ENCODE results near the gene TP53I11.

TP53I11 gene

GRCh38 chr11:44970293-44970692 is 19.6 kb upstream of the TP53I11 start:
- peaks cover 0 to 7% (median 0%) of the 10 kb centered on the region in 5 donors for H3K4me1 ChIP-seq (ENCODE audit: control insufficient read depth in 5 of 5, insufficient read depth in 5 of 5, low read length in 5 of 5)

GRCh38 chr11:44969651-44970252 is 19.1 kb upstream of the TP53I11 start:
- no peak overlapping the region for H3K4me3 ChIP-seq (ENCODE audit: low read depth in 1 of 5, low read length in 5 of 5)
- no peak overlapping the region for H3K9ac ChIP-seq (ENCODE audit: low read length in 5 of 5)
- H3K4me1 ChIP-seq (ENCODE audit: control insufficient read depth in 5 of 5, insufficient read depth in 5 of 5, low read length in 5 of 5): peaks cover 0 to 7% (median 0%) of the 10 kb centered on the region in 5 donors
- H3K36me3 ChIP-seq (ENCODE audit: control insufficient read depth in 5 of 5, insufficient read depth in 5 of 5, low read length in 5 of 5): no peaks in the 10 kb centered on the region
- no peaks in the 10 kb centered on the region for H3K9me3 ChIP-seq (ENCODE audit: control insufficient read depth in 5 of 5, low read length in 5 of 5)
- no peak overlapping the region for H3K27ac ChIP-seq (ENCODE audit: low read depth, low read length)
- peaks cover 0 to 6% (median 0%) of the 10 kb centered on the region in 5 donors for H3K27me3 ChIP-seq (ENCODE audit: control insufficient read depth in 5 of 5, insufficient read depth in 4 of 5, low read length in 5 of 5)

More at GRCh38 chr11:44970293-44970692, 19.6 kb upstream of the TP53I11 start:
- H3K27me3 ChIP-seq (ENCODE audit: control insufficient read depth in 5 of 5, insufficient read depth in 4 of 5, low read length in 5 of 5): peaks cover 0 to 6% (median 0%) of the 10 kb centered on the region in 5 donors
- no peak overlapping the region for H3K4me3 ChIP-seq (ENCODE audit: low read depth in 1 of 5, low read length in 5 of 5)
- no peaks in the 10 kb centered on the region for H3K9me3 ChIP-seq (ENCODE audit: control insufficient read depth in 5 of 5, low read length in 5 of 5)
- H3K36me3 ChIP-seq (ENCODE audit: control insufficient read depth in 5 of 5, insufficient read depth in 5 of 5, low read length in 5 of 5): no peaks in the 10 kb centered on the region
- H3K27ac ChIP-seq (ENCODE audit: low read depth, low read length): no peak overlapping the region
- no peak overlapping the region for H3K9ac ChIP-seq (ENCODE audit: low read length in 5 of 5)

DNA sequence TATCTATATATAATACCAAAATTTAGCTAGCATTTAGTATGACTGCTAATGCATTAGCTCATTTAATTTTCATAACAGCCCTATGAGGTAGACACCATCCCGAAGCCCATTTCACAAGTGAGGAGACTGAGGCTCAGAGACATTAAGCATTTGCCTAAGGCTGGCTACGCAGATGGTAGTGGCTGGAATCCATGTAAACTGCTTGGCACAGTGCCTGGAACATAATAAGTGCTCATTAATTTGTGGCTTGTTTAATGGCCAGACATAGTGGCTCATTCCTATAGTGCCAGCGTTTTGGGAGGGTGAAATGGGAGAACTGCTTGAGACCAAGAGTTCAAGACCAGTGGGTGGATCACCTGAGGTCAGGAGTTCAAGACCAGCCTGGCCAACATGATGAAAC is 17.8 kb upstream of the TP53I11 start:
- Histone ChIP-seq H3K9me3 (ENCODE audit: control insufficient read depth in 5 of 5, low read length in 5 of 5) (no peaks in the 10 kb centered on the region), H3K4me1 (ENCODE audit: control insufficient read depth in 5 of 5, insufficient read depth in 5 of 5, low read length in 5 of 5) (no peaks in the 10 kb centered on the region), H3K27ac (ENCODE audit: low read depth, low read length) (no peak overlapping the region), H3K27me3 (ENCODE audit: control insufficient read depth in 5 of 5, insufficient read depth in 4 of 5, low read length in 5 of 5) (peaks cover 0 to 6% (median 0%) of the 10 kb centered on the region in 5 donors), H3K36me3 (ENCODE audit: control insufficient read depth in 5 of 5, insufficient read depth in 5 of 5, low read length in 5 of 5) (no peaks in the 10 kb centered on the region), H3K9ac (ENCODE audit: low read length in 5 of 5) (no peak overlapping the region), H3K4me3 (ENCODE audit: low read depth in 1 of 5, low read length in 5 of 5) (no peak overlapping the region)

DNA sequence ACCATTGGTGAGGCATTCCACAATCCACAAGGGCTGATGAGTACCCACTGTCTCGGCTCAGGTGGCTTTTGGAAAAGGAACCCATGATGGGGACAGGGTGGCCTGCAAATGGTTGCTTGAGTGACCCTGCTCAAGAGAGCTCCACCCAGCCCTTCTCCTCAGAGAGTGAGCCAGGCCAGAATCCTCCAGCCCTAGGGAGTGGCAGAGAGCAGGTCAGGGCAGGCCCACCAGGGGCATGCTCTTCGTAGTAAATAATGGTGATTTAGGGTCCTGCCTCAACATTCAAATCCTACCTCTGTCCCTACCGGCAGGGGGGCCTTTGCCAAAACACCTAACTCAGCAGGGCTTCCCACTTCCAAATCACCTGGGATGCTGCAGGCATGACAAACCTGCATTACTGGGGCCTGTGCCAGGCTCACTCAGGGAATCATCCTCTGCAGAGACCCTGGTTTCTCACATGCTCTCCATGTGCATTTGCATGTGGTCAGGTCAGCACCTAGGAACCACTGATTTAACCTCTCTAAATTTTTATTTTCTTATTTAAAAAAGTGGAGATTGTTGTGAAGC is 17.3 kb upstream of the TP53I11 start:
- H3K27ac ChIP-seq (ENCODE audit: low read depth, low read length): no peak overlapping the region

DNA sequence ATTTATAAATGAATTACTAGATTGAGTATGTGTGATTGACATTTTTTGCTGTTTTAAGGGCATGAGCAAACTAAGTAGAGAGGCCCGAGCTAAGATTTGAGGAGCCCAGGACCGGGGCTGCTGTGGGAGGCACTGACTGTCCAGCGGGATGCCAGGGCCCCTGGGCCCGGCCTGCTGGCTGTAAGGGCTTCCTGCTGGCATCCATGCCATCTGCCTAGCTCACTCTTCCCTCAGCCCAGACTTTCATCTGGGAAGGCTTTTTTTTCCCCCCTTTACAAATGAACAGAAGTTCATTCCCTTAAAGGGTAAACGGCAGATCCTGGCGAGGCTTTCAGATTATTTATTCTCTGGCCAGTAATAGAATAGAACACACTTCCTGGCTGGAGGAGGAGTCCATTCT is 16.0 kb upstream of the TP53I11 start:
- H3K9me3 ChIP-seq (ENCODE audit: control insufficient read depth in 5 of 5, low read length in 5 of 5): no peaks in the 10 kb centered on the region
- H3K27ac ChIP-seq (ENCODE audit: low read depth, low read length): no peak overlapping the region
- H3K4me3 ChIP-seq (ENCODE audit: low read depth in 1 of 5, low read length in 5 of 5): no peak overlapping the region
- H3K27me3 ChIP-seq (ENCODE audit: control insufficient read depth in 5 of 5, insufficient read depth in 4 of 5, low read length in 5 of 5): no peaks in the 10 kb centered on the region
- H3K9ac ChIP-seq (ENCODE audit: low read length in 5 of 5): no peak overlapping the region
- H3K36me3 ChIP-seq (ENCODE audit: control insufficient read depth in 5 of 5, insufficient read depth in 5 of 5, low read length in 5 of 5): no peaks in the 10 kb centered on the region
- H3K4me1 ChIP-seq (ENCODE audit: control insufficient read depth in 5 of 5, insufficient read depth in 5 of 5, low read length in 5 of 5): no peaks in the 10 kb centered on the region

More for the DNA sequence above, 17.3 kb upstream of the TP53I11 start:
- H3K36me3 ChIP-seq (ENCODE audit: control insufficient read depth in 5 of 5, insufficient read depth in 5 of 5, low read length in 5 of 5): no peaks in the 10 kb centered on the region
- H3K4me3 ChIP-seq (ENCODE audit: low read depth in 1 of 5, low read length in 5 of 5): no peak overlapping the region
- H3K27me3 ChIP-seq (ENCODE audit: control insufficient read depth in 5 of 5, insufficient read depth in 4 of 5, low read length in 5 of 5): peaks cover 0 to 6% (median 0%) of the 10 kb centered on the region in 5 donors
- H3K9me3 ChIP-seq (ENCODE audit: control insufficient read depth in 5 of 5, low read length in 5 of 5): no peaks in the 10 kb centered on the region
- H3K9ac ChIP-seq (ENCODE audit: low read length in 5 of 5): no peak overlapping the region
- H3K4me1 ChIP-seq (ENCODE audit: control insufficient read depth in 5 of 5, insufficient read depth in 5 of 5, low read length in 5 of 5): no peaks in the 10 kb centered on the region

DNA sequence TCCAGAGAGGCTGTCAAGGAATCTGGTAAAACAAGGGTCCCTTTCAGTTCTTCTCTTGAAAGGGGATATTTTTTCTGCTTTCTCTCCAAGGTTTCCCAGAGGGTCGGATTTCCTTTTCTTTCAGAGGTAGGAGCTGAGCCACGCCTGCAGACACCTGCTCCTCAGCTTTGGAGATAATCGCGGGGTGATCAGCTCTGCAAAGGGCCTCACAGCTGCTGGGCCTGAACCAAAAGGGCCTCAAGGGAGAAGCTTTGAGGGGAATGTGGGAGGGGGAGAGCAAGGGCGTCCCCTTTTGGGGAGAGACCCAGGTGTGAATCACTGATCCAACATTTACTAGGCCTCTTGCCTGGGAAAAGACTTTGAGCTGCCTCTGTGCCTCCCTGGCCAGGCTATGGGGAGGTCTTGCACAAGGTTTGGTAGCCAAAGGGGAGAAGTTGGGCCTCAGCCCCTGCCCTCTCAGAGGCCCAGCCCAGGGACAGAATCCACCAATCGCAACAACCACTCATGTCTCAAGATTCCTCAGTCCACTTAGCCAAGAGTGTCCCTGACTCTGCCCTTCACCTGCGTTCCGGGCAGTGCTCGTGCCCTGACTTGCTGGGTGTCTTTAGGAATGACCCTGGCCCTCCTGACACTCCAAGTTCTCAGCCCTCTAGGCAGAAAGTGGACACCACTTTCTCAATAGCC is 14.0 kb upstream of the TP53I11 start:
- peaks cover 0 to 4% (median 0%) of the 10 kb centered on the region in 5 donors for H3K27me3 ChIP-seq (ENCODE audit: control insufficient read depth in 5 of 5, insufficient read depth in 4 of 5, low read length in 5 of 5)
- H3K9me3 ChIP-seq (ENCODE audit: control insufficient read depth in 5 of 5, low read length in 5 of 5): no peaks in the 10 kb centered on the region
- H3K36me3 ChIP-seq (ENCODE audit: control insufficient read depth in 5 of 5, insufficient read depth in 5 of 5, low read length in 5 of 5): no peaks in the 10 kb centered on the region
- H3K4me3 ChIP-seq (ENCODE audit: low read depth in 1 of 5, low read length in 5 of 5): no peak overlapping the region
- no peaks in the 10 kb centered on the region for H3K4me1 ChIP-seq (ENCODE audit: control insufficient read depth in 5 of 5, insufficient read depth in 5 of 5, low read length in 5 of 5)
- no peak overlapping the region for H3K27ac ChIP-seq (ENCODE audit: low read depth, low read length)
- H3K9ac ChIP-seq (ENCODE audit: low read length in 5 of 5): no peak overlapping the region

DNA sequence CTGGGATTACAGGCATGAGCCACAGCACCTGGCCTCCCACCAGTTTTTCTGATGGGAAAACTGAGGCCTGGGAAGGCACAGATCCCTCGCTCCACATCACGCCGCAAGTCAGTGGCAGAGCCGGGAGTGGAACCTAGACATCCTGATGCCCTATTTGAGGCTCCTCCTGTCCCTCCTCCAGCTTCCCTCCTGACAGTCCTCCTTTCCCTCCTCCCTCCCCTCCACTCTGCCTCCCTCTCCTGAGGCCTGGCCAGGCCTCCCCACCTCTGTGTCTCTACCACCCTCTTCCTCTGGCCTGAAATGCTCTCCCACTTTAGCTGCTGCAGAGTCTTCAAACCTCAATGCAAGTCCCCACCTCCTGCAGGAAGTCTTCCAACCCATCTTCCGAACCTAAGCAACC is 13.3 kb upstream of the TP53I11 start:
- H3K27me3 ChIP-seq (ENCODE audit: control insufficient read depth in 5 of 5, insufficient read depth in 4 of 5, low read length in 5 of 5): peaks cover 0 to 4% (median 0%) of the 10 kb centered on the region in 5 donors
- H3K9me3 ChIP-seq (ENCODE audit: control insufficient read depth in 5 of 5, low read length in 5 of 5): no peaks in the 10 kb centered on the region
- H3K4me1 ChIP-seq (ENCODE audit: control insufficient read depth in 5 of 5, insufficient read depth in 5 of 5, low read length in 5 of 5): no peaks in the 10 kb centered on the region

DNA sequence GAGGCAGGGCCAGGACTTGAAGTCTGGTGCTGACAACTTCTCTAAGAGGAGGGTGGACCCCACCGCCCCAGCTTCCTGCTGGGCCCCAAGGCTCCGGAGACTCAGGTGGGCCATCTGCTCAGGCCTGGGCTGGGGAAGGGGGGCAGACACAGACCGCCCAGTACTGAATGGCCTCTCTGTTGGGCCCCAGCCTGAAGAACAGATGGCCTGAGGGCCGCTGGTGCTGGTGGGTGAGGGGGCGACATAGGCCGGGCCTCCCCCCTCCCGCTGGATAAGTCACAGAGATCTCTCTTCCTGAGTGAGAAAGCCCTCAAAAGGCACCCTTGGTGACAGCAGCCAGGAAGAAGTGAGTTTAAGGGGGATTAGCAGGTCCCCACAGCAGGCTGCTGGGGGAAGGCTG is 12.5 kb upstream of the TP53I11 start:
- Histone ChIP-seq H3K4me3 (ENCODE audit: low read depth in 1 of 5, low read length in 5 of 5) (no peak overlapping the region), H3K4me1 (ENCODE audit: control insufficient read depth in 5 of 5, insufficient read depth in 5 of 5, low read length in 5 of 5) (no peaks in the 10 kb centered on the region), H3K36me3 (ENCODE audit: control insufficient read depth in 5 of 5, insufficient read depth in 5 of 5, low read length in 5 of 5) (no peaks in the 10 kb centered on the region), H3K27me3 (ENCODE audit: control insufficient read depth in 5 of 5, insufficient read depth in 4 of 5, low read length in 5 of 5) (peaks cover 0 to 4% (median 0%) of the 10 kb centered on the region in 5 donors), H3K9me3 (ENCODE audit: control insufficient read depth in 5 of 5, low read length in 5 of 5) (no peaks in the 10 kb centered on the region), H3K27ac (ENCODE audit: low read depth, low read length) (no peak overlapping the region), H3K9ac (ENCODE audit: low read length in 5 of 5) (no peak overlapping the region)

More for the DNA sequence above, 13.3 kb upstream of the TP53I11 start:
- no peak overlapping the region for H3K27ac ChIP-seq (ENCODE audit: low read depth, low read length)
- no peak overlapping the region for H3K4me3 ChIP-seq (ENCODE audit: low read depth in 1 of 5, low read length in 5 of 5)
- no peaks in the 10 kb centered on the region for H3K36me3 ChIP-seq (ENCODE audit: control insufficient read depth in 5 of 5, insufficient read depth in 5 of 5, low read length in 5 of 5)
- no peak overlapping the region for H3K9ac ChIP-seq (ENCODE audit: low read length in 5 of 5)

DNA sequence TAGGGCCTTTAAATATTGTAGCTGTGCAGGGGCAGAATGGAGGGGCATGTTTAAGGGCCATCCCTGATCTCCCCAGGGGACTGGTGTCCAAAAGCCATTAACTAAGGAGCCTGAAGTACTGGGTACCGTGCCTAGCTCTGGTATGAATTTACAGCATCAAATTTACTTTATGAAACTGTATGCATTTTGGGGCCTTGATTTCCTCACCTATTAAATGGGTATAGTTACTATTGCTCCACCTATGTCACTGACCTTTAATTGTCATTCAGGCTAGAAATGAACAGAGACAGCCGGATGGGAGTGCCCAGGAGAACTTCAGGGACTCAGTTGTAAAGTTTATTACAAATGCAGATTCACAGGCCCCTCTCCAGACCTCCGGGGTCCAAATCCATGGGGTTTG is 11.8 kb upstream of the TP53I11 start:
- H3K36me3 ChIP-seq (ENCODE audit: control insufficient read depth in 5 of 5, insufficient read depth in 5 of 5, low read length in 5 of 5): no peaks in the 10 kb centered on the region
- no peaks in the 10 kb centered on the region for H3K9me3 ChIP-seq (ENCODE audit: control insufficient read depth in 5 of 5, low read length in 5 of 5)
- no peak overlapping the region for H3K9ac ChIP-seq (ENCODE audit: low read length in 5 of 5)
- no peaks in the 10 kb centered on the region for H3K4me1 ChIP-seq (ENCODE audit: control insufficient read depth in 5 of 5, insufficient read depth in 5 of 5, low read length in 5 of 5)
- peaks cover 0 to 4% (median 0%) of the 10 kb centered on the region in 5 donors for H3K27me3 ChIP-seq (ENCODE audit: control insufficient read depth in 5 of 5, insufficient read depth in 4 of 5, low read length in 5 of 5)
- no peak overlapping the region for H3K27ac ChIP-seq (ENCODE audit: low read depth, low read length)
- no peak overlapping the region for H3K4me3 ChIP-seq (ENCODE audit: low read depth in 1 of 5, low read length in 5 of 5)

- Histone ChIP-seq H3K4me3 (ENCODE audit: low read depth in 1 of 5, low read length in 5 of 5) (no peak overlapping the region), H3K4me1 (ENCODE audit: control insufficient read depth in 5 of 5, insufficient read depth in 5 of 5, low read length in 5 of 5) (peaks cover 3 to 20% (median 6%) of the 10 kb centered on the region in 5 donors), H3K36me3 (ENCODE audit: control insufficient read depth in 5 of 5, insufficient read depth in 5 of 5, low read length in 5 of 5) (no peaks in the 10 kb centered on the region), H3K9ac (ENCODE audit: low read length in 5 of 5) (no peak overlapping the region), H3K27ac (ENCODE audit: low read depth, low read length) (no peak overlapping the region), H3K27me3 (ENCODE audit: control insufficient read depth in 5 of 5, insufficient read depth in 4 of 5, low read length in 5 of 5) (peaks cover 0 to 18% (median 0%) of the 10 kb centered on the region in 5 donors), H3K9me3 (ENCODE audit: control insufficient read depth in 5 of 5, low read length in 5 of 5) (no peaks in the 10 kb centered on the region)
Measured at GRCh38 chr11:44960200-44960845, 9.6 kb upstream of the TP53I11 start.
